Coronary artery (tissue), 2 donors: ENCODE data around the gene KRTAP5-4.
"Not testable (repeated sequence)": the region's sequence is repeated elsewhere in the genome, so short reads cannot be mapped to it uniquely, and the experiment has no call there.

Source experiments
- DNase-seq: peaks from one replicate; pipeline ENCODE4 v3.0.0-alpha.2; 2017; ENCODE audit warnings: low spot score
- H3K27ac ChIP-seq, 2 donors: fragments of 200-600 bp; sonication (generic); one replicate each; pipeline ENCODE4 v1.5.1; 2016 to 2019
- H3K4me3 ChIP-seq: fragments of 200-600 bp; sonication (generic); 2 replicates; pipeline ENCODE4 v1.5.1; 2016; ENCODE audit warnings: mild to moderate bottlenecking, moderate library complexity
- TF ChIP-seq, protein P1 (sequence below): fragments of 200-600 bp; sonication (generic); IDR thresholded peaks from one replicate; pipeline ENCODE4 v1.5.1; 2019; ENCODE audit warnings: antibody characterized with exemption

KRTAP5-4 gene

GRCh38 chr11:1667121-1667850 lies 45.3 kb upstream of the KRTAP5-4 start:
- H3K4me3 ChIP-seq = no peak overlapping the region
- DNase-seq = no peak

DNA sequence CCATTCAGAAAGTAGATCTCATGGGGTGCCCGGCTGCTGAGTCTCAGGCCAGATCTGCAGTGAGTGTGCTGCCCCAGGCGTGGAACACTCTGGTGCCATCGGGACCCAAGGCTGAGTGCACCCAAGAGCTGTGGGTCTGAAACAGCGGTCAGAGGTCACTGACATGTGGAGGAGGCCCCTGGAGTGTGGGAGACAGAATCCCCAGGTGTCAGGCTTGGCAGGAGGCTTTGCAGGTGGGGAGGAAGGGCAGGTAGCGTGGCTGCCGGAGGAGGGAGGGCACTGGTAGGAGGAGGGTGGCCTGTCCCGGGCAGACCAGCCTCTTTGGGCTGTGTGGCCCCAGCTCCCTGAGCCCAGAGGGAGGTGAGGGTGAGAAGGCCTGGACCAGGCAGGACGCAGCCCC lies 43.4 kb upstream of the KRTAP5-4 start:
- Histone ChIP-seq H3K27ac (no peak overlapping the region), H3K4me3 (no peak overlapping the region)
- TF ChIP-seq, protein P1, sequence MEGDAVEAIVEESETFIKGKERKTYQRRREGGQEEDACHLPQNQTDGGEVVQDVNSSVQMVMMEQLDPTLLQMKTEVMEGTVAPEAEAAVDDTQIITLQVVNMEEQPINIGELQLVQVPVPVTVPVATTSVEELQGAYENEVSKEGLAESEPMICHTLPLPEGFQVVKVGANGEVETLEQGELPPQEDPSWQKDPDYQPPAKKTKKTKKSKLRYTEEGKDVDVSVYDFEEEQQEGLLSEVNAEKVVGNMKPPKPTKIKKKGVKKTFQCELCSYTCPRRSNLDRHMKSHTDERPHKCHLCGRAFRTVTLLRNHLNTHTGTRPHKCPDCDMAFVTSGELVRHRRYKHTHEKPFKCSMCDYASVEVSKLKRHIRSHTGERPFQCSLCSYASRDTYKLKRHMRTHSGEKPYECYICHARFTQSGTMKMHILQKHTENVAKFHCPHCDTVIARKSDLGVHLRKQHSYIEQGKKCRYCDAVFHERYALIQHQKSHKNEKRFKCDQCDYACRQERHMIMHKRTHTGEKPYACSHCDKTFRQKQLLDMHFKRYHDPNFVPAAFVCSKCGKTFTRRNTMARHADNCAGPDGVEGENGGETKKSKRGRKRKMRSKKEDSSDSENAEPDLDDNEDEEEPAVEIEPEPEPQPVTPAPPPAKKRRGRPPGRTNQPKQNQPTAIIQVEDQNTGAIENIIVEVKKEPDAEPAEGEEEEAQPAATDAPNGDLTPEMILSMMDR = no peak
- no peak for DNase-seq

More at GRCh38 chr11:1667121-1667850, 45.3 kb upstream of the KRTAP5-4 start:
- TF ChIP-seq, protein P1 = no peak
- no peak overlapping the region for H3K27ac ChIP-seq

DNA sequence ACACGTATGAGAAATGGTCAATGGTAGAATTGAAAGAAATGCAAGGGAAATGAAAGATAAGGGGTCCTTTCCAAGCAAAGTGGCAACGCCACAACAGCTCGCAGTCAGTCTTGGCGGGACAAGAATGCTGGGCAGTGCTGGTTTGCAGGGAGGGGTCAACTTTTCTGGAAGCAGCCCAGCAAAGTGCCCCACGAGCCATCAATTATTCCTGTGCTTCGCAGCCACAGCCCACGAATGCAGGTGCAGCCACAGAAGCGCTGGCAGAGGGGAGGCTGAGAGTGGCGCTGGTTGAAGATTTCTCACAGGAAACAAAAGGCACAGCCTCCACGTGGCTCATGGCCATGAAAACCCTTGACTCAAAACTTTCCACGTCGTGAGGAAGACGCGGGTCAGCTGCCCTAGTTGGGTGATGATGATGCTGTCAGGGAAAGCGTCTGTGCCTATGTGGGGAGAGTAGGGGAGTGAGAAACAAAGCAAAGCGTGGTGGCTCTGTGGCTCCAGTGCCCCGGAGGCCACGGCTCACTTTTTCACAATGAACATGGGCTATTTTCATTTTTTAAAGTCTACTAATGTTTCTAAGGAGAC lies 40.9 kb upstream of the KRTAP5-4 start:
- not testable (repeated sequence) for DNase-seq, H3K27ac ChIP-seq, H3K4me3 ChIP-seq

DNA sequence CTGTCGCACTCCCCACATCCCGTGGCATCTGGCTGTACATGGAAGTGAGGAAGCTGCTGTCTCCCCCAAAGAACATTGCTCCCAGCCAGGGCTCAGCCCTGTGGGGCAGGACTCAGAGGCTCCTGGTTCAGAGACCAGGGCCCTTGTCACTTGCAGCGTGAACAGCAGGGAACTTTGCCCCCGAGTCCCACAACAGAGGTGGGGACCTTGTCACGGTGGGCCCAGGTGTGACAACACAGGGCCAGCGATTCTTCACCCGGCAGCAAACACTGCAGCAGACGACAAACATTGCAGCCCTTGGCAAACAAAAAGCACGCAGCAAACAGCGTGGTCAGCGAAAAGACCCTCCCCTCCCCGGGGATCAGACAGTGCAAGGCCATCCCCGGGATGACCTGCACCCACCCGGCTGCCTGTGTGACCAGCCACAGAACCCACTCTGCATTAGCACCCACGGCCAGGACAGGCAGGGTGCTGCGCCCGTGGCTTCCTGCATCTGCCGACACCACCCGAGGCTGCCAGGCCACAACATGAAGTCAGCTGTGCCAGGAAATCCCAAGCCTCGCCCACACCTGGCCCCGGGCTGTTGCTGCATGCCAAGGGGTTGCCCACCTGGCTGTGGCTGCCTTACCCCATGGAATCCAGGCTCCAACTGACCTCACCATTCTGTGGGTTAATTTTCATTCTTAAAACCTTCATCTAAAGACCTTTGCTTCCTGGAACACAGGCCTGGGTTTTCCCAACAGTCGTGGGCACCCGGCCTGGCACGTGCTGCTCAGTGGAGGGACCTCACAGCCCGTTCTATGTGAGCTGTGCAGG lies 39.7 kb upstream of the KRTAP5-4 start:
- peak; percentile 26 for DNase-seq
- H3K27ac ChIP-seq, H3K4me3 ChIP-seq: not testable (repeated sequence)

GRCh38 chr11:1660111-1660867 lies 38.4 kb upstream of the KRTAP5-4 start:
- Histone ChIP-seq H3K27ac (no peak overlapping the region), H3K4me3 (no peak overlapping the region)
- peak; percentile 14 for DNase-seq
- TF ChIP-seq, protein P1 = no peak

DNA sequence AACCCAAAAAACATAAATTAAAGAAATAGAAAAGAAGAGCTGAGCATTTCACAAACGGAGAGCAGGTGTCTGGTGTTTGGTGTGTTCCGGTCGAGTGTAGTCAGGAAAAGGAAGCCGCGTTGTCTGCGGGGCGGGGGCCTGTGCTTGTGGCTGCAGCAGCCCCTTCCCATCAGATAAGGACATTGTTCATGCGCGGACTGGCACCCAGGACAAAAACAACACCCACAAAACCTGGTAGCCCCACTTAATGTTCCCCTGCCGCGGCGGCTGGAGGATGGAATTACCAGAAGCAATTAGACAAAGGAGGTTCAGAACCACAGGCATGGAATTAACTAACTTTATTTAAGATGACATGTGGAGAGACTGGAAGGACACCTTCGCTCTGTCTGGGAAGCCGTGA lies 37.6 kb upstream of the KRTAP5-4 start:
- no peak overlapping the region for H3K4me3 ChIP-seq
- no peak overlapping the region for H3K27ac ChIP-seq
- DNase-seq = peak; percentile 24
- TF ChIP-seq, protein P1 = no peak

- peak; percentile 47 for DNase-seq
- H3K27ac ChIP-seq = no peak overlapping the region
- TF ChIP-seq, protein P1 = no peak
- no peak overlapping the region for H3K4me3 ChIP-seq
Observed at GRCh38 chr11:1656670-1657069, 34.7 kb upstream of the KRTAP5-4 start.
